ENCODE results near the gene NUDT3. TPM values are rescaled to one million over a fixed set of nuclear protein-coding genes. Genes with fewer than 3 reads are reported as not detected.
"Not testable (repeated sequence)": the region's sequence is repeated elsewhere in the genome, so short reads cannot be mapped to it uniquely, and the experiment has no call there.

NUDT3 gene
- total RNA-seq, 2 donors from 2014 or later: 11.9 to 16.2 TPM

- no peak for DNase-seq
- no peaks in the 10 kb centered on the region for H3K9me3 ChIP-seq
- intact Hi-C loops (cut with DNase I): no loop called here
- no peaks in the 10 kb centered on the region for H3K4me1 ChIP-seq
- H3K36me3 ChIP-seq: no peaks in the 10 kb centered on the region
- H3K4me3 ChIP-seq: no peak overlapping the region
- no peak overlapping the region for H3K27ac ChIP-seq
- H3K27me3 ChIP-seq: no peaks in the 10 kb centered on the region
- no peak overlapping the region for H3K9ac ChIP-seq (ENCODE audit: low read depth in 2 of 2, low read length in 2 of 2)
- no peak for TF ChIP-seq CTCF (IDR thresholded peaks at IDR 0.05)
Observed at GRCh38 chr6:34275128-34275804, 117.2 kb downstream of the NUDT3 start.

- Histone ChIP-seq H3K4me1 (no peaks in the 10 kb centered on the region), H3K27me3 (no peaks in the 10 kb centered on the region), H3K36me3 (no peaks in the 10 kb centered on the region), H3K27ac (no peak overlapping the region), H3K9ac (ENCODE audit: low read depth in 2 of 2, low read length in 2 of 2) (no peak overlapping the region), H3K4me3 (no peak overlapping the region), H3K9me3 (no peaks in the 10 kb centered on the region)
- no peak for TF ChIP-seq CTCF (IDR thresholded peaks at IDR 0.05)
- intact Hi-C loops (cut with DNase I): no loop called here
- DNase-seq: no peak
Observed at GRCh38 chr6:34274129-34274528, 118.3 kb downstream of the NUDT3 start.

GRCh38 chr6:34273242-34273805 is 119.1 kb downstream of the NUDT3 start:
- no peak for TF ChIP-seq CTCF (IDR thresholded peaks at IDR 0.05)
- Histone ChIP-seq H3K36me3 (no peaks in the 10 kb centered on the region), H3K9ac (ENCODE audit: low read depth in 2 of 2, low read length in 2 of 2) (peak overlapping the region in 1 of 2 donors; percentile 5), H3K27ac (no peak overlapping the region), H3K9me3 (no peaks in the 10 kb centered on the region), H3K27me3 (no peaks in the 10 kb centered on the region), H3K4me1 (no peaks in the 10 kb centered on the region), H3K4me3 (no peak overlapping the region)
- no peak for DNase-seq
- intact Hi-C loops (cut with DNase I): no loop called here

GRCh38 chr6:34272013-34272926 is 120.2 kb downstream of the NUDT3 start:
- H3K4me3 ChIP-seq: no peak overlapping the region
- no peak for DNase-seq
- intact Hi-C loops (cut with DNase I): no loop called here
- no peaks in the 10 kb centered on the region for H3K9me3 ChIP-seq
- no peaks in the 10 kb centered on the region for H3K36me3 ChIP-seq
- H3K27ac ChIP-seq: no peak overlapping the region
- no peaks in the 10 kb centered on the region for H3K4me1 ChIP-seq
- TF ChIP-seq CTCF (IDR thresholded peaks at IDR 0.05): no peak
- H3K9ac ChIP-seq (ENCODE audit: low read depth in 2 of 2, low read length in 2 of 2): no peak overlapping the region
- no peaks in the 10 kb centered on the region for H3K27me3 ChIP-seq

GRCh38 chr6:34269658-34270341 is 122.7 kb downstream of the NUDT3 start:
- H3K27ac ChIP-seq; H3K4me1 ChIP-seq; intact Hi-C loops (cut with DNase I): not testable (repeated sequence)

GRCh38 chr6:34269132-34269531 is 123.3 kb downstream of the NUDT3 start:
- DNase-seq; H3K36me3 ChIP-seq; H3K27ac ChIP-seq; H3K9ac ChIP-seq (ENCODE audit: low read depth in 2 of 2, low read length in 2 of 2); H3K4me1 ChIP-seq; H3K27me3 ChIP-seq; H3K9me3 ChIP-seq; H3K4me3 ChIP-seq; intact Hi-C loops (cut with DNase I): not testable (repeated sequence)

More at GRCh38 chr6:34269658-34270341, 122.7 kb downstream of the NUDT3 start:
- H3K9ac ChIP-seq (ENCODE audit: low read depth in 2 of 2, low read length in 2 of 2); H3K9me3 ChIP-seq; DNase-seq; H3K36me3 ChIP-seq; H3K27me3 ChIP-seq; H3K4me3 ChIP-seq: not testable (repeated sequence)

All from colonic mucosa (tissue), 4 donors.